ENCODE data around the gene HNRNPLL. TPM values are rescaled to one million over a fixed set of nuclear protein-coding genes. Genes with fewer than 3 reads are reported as not detected.

The HNRNPLL gene
- total RNA-seq, 1 donor from 2014 or later = 122 TPM

DNA sequence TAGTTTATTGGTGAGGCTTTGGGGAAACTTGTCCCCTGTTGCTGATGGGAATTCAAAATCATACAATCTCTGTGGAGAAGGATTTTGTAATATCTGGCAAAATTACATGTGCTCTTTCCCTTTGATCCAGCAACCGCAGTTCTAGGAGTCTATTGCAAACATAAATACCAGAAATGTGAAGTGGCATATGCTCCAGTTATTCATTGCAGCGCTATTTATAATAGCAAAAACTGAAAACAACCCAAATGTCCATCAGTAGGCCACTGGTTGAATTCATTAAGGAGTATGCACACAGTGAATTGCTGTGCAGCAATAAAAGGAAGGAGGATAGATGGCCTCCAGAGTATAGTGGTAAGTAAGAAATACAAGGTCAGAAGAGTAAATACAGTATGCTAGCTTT is 76.5 kb downstream of the HNRNPLL start:
- no peak overlapping the region for H3K4me3 Mint-ChIP-seq (ENCODE audit: low read depth)
- H3K27me3 Mint-ChIP-seq = peaks cover 27% of the 10 kb centered on the region
- no peak overlapping the region for H3K27ac Mint-ChIP-seq
- H3K9me3 Mint-ChIP-seq (ENCODE audit: low read depth) = no peaks in the 10 kb centered on the region
- DNase-seq (ENCODE audit: low spot score, unreplicated experiment) = no peak
- H3K36me3 Mint-ChIP-seq (ENCODE audit: insufficient read depth) = no peaks in the 10 kb centered on the region
- TF ChIP-seq, protein P1, sequence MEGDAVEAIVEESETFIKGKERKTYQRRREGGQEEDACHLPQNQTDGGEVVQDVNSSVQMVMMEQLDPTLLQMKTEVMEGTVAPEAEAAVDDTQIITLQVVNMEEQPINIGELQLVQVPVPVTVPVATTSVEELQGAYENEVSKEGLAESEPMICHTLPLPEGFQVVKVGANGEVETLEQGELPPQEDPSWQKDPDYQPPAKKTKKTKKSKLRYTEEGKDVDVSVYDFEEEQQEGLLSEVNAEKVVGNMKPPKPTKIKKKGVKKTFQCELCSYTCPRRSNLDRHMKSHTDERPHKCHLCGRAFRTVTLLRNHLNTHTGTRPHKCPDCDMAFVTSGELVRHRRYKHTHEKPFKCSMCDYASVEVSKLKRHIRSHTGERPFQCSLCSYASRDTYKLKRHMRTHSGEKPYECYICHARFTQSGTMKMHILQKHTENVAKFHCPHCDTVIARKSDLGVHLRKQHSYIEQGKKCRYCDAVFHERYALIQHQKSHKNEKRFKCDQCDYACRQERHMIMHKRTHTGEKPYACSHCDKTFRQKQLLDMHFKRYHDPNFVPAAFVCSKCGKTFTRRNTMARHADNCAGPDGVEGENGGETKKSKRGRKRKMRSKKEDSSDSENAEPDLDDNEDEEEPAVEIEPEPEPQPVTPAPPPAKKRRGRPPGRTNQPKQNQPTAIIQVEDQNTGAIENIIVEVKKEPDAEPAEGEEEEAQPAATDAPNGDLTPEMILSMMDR (IDR thresholded peaks at IDR 0.05; ENCODE audit: unreplicated experiment) = no peak
- H3K4me1 Mint-ChIP-seq (ENCODE audit: low read depth) = peaks cover 7% of the 10 kb centered on the region

DNA sequence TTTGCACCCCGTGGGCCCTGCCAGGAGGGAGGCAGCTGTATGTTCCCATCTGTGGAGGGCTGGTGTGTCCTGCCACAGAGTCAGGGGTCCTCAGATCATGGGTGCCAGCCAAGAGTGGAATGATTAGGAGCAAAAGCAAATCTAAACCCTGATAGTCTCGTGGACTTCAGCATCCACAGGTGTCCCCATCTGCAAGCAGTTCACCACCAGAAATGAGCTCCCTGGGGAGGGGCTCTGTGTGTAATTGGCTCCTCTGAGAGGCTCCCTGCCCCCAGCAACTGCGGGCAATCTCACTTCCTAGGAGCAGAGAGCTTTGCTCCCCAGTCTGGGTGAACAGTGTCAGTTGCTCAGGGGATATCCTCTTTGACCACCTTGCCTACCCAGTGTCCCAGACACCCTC is 78.1 kb downstream of the HNRNPLL start:
- H3K27ac Mint-ChIP-seq = no peak overlapping the region
- no peaks in the 10 kb centered on the region for H3K9me3 Mint-ChIP-seq (ENCODE audit: low read depth)
- no peak for DNase-seq (ENCODE audit: low spot score, unreplicated experiment)
- H3K4me1 Mint-ChIP-seq (ENCODE audit: low read depth) = peaks cover 7% of the 10 kb centered on the region
- no peak overlapping the region for H3K4me3 Mint-ChIP-seq (ENCODE audit: low read depth)
- H3K36me3 Mint-ChIP-seq (ENCODE audit: insufficient read depth) = no peaks in the 10 kb centered on the region
- peaks cover 27% of the 10 kb centered on the region for H3K27me3 Mint-ChIP-seq
- TF ChIP-seq, protein P1 (IDR thresholded peaks at IDR 0.05; ENCODE audit: unreplicated experiment) = no peak

DNA sequence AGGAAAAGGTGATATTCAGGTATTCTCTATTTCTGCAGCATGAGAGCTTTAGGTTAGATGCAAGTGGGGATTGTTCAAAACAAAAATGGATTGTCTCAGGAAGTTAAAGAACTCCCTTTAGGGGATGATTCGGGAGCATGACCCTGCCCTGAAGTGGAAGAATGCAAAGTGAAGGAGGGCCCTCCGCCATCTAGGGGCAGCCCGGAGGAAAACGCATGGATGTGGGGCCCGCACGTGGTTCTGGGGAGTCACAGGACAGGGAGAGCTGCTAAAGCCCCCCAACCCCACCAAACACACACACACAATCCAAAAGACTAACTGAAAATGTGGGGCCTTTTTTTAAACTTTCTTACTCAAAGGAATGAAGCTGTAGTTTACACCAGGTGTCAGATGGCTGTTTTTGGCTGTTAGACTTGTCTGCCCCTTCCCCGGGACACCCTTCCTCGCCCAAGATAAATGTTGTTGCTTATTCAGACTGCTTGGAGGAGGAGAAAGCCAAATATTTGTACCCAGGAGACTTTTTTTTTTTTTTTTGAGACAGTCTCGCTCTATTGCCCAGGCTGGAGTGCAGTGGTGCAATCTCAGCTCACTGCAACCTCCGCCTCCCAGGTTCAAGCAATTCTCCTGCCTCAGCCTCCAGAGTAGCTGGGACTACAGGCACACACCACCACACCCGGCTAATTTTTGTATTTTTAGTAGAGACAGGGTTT is 78.8 kb downstream of the HNRNPLL start:
- no peak for DNase-seq (ENCODE audit: low spot score, unreplicated experiment)
- Mint-ChIP-seq H3K4me3 (ENCODE audit: low read depth) (no peak overlapping the region), H3K27me3 (peaks cover 20% of the 10 kb centered on the region), H3K9me3 (ENCODE audit: low read depth) (no peaks in the 10 kb centered on the region), H3K36me3 (ENCODE audit: insufficient read depth) (no peaks in the 10 kb centered on the region), H3K4me1 (ENCODE audit: low read depth) (peaks cover 7% of the 10 kb centered on the region), H3K27ac (no peak overlapping the region)
- TF ChIP-seq, protein P1 (IDR thresholded peaks at IDR 0.05; ENCODE audit: unreplicated experiment) = peak; percentile 34

DNA sequence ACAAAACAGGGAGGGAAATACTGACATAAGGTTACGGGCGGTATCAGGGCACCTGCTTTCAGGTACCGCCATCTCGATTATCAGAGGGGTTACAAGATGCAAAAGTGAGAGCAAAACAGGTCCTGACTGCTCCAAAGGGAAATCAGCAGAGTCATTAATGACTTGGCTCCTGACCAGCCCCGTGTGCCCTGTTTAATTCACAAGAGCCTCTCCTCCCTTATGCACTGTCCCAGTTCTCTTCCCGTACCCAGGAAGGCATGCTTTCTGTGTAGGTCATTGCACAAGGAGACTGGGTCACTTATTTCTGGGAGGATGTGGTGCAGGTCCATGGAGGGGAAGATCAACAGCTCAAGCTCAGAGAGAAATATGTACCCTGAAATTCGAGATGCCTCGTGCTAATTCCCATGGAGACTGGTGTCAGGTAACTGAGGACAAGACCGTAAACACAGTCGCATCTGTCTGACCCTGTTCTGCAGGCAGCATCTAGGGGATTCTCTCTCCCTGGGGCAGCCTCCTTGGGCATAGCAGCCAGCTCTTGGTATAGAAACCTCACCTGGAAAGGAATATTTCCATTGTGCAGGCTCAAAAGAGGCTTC is 79.9 kb downstream of the HNRNPLL start:
- no peak for DNase-seq (ENCODE audit: low spot score, unreplicated experiment)
- no peak overlapping the region for H3K4me3 Mint-ChIP-seq (ENCODE audit: low read depth)
- no peaks in the 10 kb centered on the region for H3K9me3 Mint-ChIP-seq (ENCODE audit: low read depth)
- TF ChIP-seq, protein P1 (IDR thresholded peaks at IDR 0.05; ENCODE audit: unreplicated experiment) = no peak
- peaks cover 13% of the 10 kb centered on the region for H3K27me3 Mint-ChIP-seq
- peaks cover 7% of the 10 kb centered on the region for H3K4me1 Mint-ChIP-seq (ENCODE audit: low read depth)
- H3K27ac Mint-ChIP-seq = no peak overlapping the region
- H3K36me3 Mint-ChIP-seq (ENCODE audit: insufficient read depth) = no peaks in the 10 kb centered on the region

DNA sequence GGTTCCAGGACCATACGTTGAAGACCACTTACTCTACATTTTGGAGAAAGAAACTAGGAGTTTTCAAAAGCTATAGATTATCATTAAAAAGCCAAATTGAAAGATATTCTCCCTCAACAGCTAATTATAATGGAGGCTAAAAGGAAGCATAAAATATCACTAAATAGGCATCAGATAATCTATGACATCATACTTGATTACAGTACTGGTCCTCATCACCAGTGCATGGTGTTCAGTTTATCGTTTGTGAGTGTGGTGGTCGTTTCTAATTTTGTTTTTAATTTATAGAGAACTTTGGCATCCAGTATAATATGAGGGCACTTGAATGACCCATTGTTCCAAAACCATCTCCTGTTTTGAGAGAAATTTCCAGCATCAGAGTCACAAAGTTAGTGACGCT is 80.9 kb downstream of the HNRNPLL start:
- Mint-ChIP-seq H3K4me1 (ENCODE audit: low read depth) (peaks cover 7% of the 10 kb centered on the region), H3K27ac (no peak overlapping the region), H3K27me3 (peaks cover 10% of the 10 kb centered on the region), H3K36me3 (ENCODE audit: insufficient read depth) (no peaks in the 10 kb centered on the region), H3K9me3 (ENCODE audit: low read depth) (no peaks in the 10 kb centered on the region), H3K4me3 (ENCODE audit: low read depth) (no peak overlapping the region)
- no peak for DNase-seq (ENCODE audit: low spot score, unreplicated experiment)
- TF ChIP-seq, protein P1 (IDR thresholded peaks at IDR 0.05; ENCODE audit: unreplicated experiment) = no peak

All from progenitor cell of endocrine pancreas (in vitro differentiated cells).